Choroid plexus epithelial cell (primary cell): ENCODE data around the gene NBL1.

Source experiments
- DNase-seq: peaks from one replicate; pipeline ENCODE4 v3.0.0-alpha.2; 2010; ENCODE audit warnings: low read depth
- H3K4me3 ChIP-seq: 2 replicates; pipeline ENCODE4 v1.5.1; 2011; ENCODE audit warnings: low read depth, mild to moderate bottlenecking, control low read depth, low read length, moderate library complexity
- CTCF ChIP-seq: conservative IDR thresholded peaks from 2 replicates; pipeline ENCODE4 v1.5.1; 2011; ENCODE audit warnings: low read depth, mild to moderate bottlenecking, control low read depth, inconsistent platforms, low read length, moderate library complexity

Gene NBL1

GRCh38 chr1:19643602-19644394 is at the start of gene NBL1:
TSS of gene NBL1 (plus strand) at chr1:19644311. CDS start at chr1:19655031, 10,720 bp downstream.
- no peak for TF ChIP-seq CTCF
- DNase-seq: peak; percentile 80
- peak within 1 kb of the TSS; percentile 91 for H3K4me3 ChIP-seq

- H3K4me3 ChIP-seq: peak overlapping the region; percentile 93
- no peak for TF ChIP-seq CTCF
- no peak for DNase-seq
Measured at GRCh38 chr1:19596065-19596713, 47.9 kb upstream of the NBL1 start.

- no peak for TF ChIP-seq CTCF
- DNase-seq: peak; percentile 99
- peak overlapping the region; percentile 93 for H3K4me3 ChIP-seq
Measured at GRCh38 chr1:19596714-19597495, 47.2 kb upstream of the NBL1 start.

- H3K4me3 ChIP-seq: peak overlapping the region; percentile 93
- DNase-seq: peak; percentile 64
- no peak for TF ChIP-seq CTCF
Measured at GRCh38 chr1:19597496-19598309, 46.4 kb upstream of the NBL1 start.

- TF ChIP-seq CTCF: no peak
- no peak for DNase-seq
- H3K4me3 ChIP-seq: no peak overlapping the region
Measured at GRCh38 chr1:19599810-19600209, 44.3 kb upstream of the NBL1 start.

- DNase-seq: no peak
- no peak for TF ChIP-seq CTCF
- no peak overlapping the region for H3K4me3 ChIP-seq
Measured at GRCh38 chr1:19602486-19602885, 41.6 kb upstream of the NBL1 start.
